GM18498 (cell line): ENCODE data around the gene CABLES2.

Source experiments
- ATAC-seq: cut with Tn5 transposase; IDR thresholded peaks from one replicate; pipeline ENCODE4 v1.9.1; 2021; ENCODE audit warnings: mild to moderate bottlenecking, moderate library complexity; ENCODE audit not compliant: unreplicated experiment

Gene CABLES2

GRCh38 chr20:62350629-62351422 lies 56.3 kb downstream of the CABLES2 start:
- ATAC-seq, result no peak

- no peak for ATAC-seq
Observed at GRCh38 chr20:62350098-62350628, 56.9 kb downstream of the CABLES2 start.

GRCh38 chr20:62349556-62350097 lies 57.5 kb downstream of the CABLES2 start:
- no peak for ATAC-seq

DNA sequence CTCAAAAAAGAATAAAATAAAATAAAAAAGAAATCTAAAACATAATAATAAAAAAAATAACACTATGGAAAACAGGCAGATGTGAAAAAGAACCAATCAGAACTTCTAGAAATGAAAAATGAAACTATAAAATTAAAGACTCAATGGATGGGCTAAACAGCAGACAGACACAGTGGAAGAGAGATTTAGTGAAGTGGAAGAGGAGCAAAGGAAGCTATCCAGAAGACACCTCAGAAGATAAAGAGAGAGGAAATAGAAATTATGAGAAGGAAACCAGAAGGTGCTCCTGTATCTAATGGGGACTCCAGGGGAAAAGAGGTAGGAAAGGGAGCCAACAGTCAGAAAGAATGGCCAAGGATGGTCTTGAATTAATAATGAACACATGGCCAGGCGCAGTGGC lies 58.5 kb downstream of the CABLES2 start:
- no peak for ATAC-seq

DNA sequence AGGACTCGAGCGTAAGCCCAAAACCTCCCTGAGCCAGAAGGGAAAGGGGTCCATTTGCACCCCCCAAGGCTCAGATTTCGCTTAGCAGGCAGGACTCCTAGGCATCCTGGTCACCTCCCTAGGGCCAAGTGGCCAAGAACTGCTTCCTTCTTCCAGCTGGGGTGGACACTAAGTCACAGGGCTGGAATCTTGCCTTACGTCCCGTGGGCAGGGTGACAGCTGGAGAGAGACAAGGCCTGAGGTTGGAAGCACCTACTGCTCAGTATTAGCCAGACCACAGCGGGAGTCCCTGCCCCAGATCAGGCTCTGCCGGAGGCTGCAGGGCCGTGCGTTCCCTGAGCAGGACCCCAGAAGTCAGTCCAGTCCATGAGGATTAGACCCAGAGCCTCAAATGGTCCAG lies 59.6 kb downstream of the CABLES2 start:
- ATAC-seq, result no peak

DNA sequence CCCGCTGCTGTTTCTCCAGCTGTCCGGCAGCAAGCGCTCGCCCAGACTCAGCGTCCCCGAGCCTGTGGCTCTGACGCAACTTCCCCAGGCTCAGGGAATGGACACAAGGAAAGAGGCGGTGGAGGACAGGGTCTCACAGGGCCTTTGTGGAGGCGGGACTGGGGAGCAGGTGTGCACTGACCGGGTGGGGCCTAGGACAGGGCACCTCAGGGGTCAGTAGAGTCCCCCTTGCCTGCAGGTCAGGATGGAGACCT lies 60.0 kb downstream of the CABLES2 start:
- no peak for ATAC-seq

DNA sequence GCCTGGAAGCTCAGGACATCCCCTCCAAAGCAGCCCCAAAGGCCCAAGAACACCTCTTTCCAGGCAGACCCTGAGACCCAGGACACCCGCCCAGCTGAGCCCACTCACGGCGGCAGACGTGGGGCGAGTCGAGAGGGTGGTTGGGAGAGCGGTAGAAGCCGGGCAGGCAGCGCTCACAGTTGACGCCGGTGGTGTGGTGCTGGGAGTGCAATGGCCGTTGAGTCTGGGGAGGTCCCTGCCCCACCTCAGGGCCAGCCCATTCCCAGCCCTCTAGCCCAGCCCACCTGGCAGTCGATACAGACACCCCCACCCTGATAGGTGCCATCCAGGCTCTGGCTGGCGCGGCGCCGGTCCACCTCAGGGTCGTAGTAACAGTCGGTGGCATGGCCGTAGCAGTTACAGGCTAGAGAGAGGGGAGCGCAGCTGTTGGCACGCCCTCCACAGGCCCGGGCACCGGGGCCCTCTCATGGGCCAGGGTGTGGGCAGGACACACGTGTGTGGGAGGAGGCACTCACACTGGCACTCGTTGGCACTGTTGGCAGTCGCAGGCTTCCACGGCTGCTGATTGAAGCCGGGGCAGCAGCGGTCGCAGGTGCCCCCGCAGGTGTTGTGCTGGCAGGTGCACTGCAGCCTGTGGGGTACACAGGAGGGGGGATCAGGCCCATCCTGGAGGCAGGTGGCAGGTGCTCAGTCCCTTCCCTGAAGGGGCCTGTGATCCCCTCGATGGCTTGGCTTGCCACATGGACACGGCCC lies 60.5 kb downstream of the CABLES2 start:
- ATAC-seq, result no peak

DNA sequence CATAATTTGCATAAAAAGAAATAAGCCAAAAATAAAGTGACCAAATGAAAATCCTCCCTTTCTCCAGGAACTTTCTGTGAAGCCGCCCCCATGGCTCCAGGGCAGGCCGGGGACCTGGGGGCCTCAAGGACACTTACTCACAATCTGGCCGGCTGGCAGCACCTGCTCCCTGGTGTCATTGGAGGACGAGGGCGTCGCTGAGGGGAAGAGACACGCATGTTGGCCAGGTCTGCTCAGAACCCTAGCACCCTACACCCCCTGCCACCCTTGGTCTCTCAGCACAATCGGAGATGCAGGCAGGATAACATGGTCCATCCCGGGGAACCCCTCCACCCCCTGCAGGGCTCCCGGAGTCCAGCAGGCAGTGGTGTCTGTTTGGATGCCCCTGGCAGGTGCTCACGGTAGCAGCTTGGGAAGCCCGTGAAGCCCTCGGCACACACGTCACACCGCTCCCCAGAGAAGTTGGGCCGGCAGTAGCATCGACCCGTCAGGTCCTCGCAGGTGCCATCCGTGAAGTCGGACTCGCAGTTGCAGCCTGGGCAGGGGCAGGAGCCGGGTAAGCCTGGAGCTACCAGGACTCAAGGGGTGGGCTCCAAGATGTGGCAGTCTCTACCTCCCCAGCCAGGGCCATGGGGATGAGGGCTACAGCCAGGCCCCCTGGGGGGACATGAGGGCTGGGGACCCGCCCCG lies 61.3 kb downstream of the CABLES2 start:
- ATAC-seq, result no peak

DNA sequence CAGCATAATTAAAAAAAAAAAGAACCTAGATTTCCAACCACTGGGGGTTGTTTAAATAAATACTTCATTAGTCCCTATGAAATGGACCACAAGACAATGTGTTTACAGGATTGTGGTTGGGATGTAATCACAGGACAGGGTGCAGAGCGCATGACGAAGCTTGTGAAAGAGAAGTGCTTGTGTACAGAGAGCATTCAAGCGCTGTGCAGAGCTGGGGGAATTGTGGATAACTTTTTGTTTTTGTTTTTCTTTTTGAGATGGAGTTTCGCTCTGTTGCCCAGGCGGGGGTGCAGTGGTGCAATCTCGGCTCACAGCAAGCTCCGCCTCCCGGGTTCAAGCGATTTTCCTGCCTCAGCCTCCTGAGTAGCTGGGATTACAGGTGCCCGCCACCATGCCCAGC lies 62.3 kb downstream of the CABLES2 start:
- ATAC-seq, result no peak

- ATAC-seq, result no peak
Observed at GRCh38 chr20:62344092-62344491, 63.0 kb downstream of the CABLES2 start.

GRCh38 chr20:62342910-62343309 lies 64.2 kb downstream of the CABLES2 start:
- no peak for ATAC-seq

- ATAC-seq, result peak; percentile 70
Observed at GRCh38 chr20:62339647-62340062, 67.4 kb downstream of the CABLES2 start.
